HCT116 (cell line): ENCODE measurements around the gene TBC1D1. TPM values are rescaled to one million over a fixed set of nuclear protein-coding genes. Genes with fewer than 3 reads are reported as not detected.

Source experiments
- ATAC-seq: fragments of 200-7000 bp; cut with Tn5 transposase; 2 replicates; pipeline ENCODE4 v1.9.1; 2020; ENCODE audit warnings: mild to moderate bottlenecking, moderate library complexity
- BruUV-seq: library from RNA; stranded (reverse); fragments of 400-500 nt; replicated peaks from 2 replicates; lab custom pipeline; 2021; lab: Mats Ljungman, UMichigan
- CTCF ChIA-PET: fragments of 300-600 bp; sonication (Branson Sonifier 250); formaldehyde crosslinking; loops from one replicate; lab custom pipeline; 2021; ENCODE audit warnings: antibody characterized with exemption; lab: Charles Lee
- POLR2A ChIA-PET: fragments of 300-600, 350-600 bp; sonication (Branson Sonifier 250); formaldehyde crosslinking; loops from one replicate; lab custom pipeline; 2021; ENCODE audit warnings: antibody characterized with exemption; lab: Charles Lee
- RAD21 ChIA-PET, 2 experiments: fragments of 300-600 bp; sonication (Branson Sonifier 250); formaldehyde crosslinking; loops; one replicate each; lab custom pipeline; 2023; ENCODE audit warnings: low total read pairs in 2 of 2; ENCODE audit not compliant: uncharacterized antibody in 2 of 2, unreplicated experiment in 2 of 2, low non-redundant PET in 1 of 2; lab: Charles Lee
- DNase-seq: peaks from one replicate; pipeline ENCODE4 v3.0.0-alpha.2; 2010; ENCODE audit warnings: low read depth, low spot score
- H2AFZ ChIP-seq: fragments of 200-600 bp; shearing (Covaris generic), sonication (generic); 2 replicates; pipeline ENCODE4 v1.6.1; 2017; ENCODE audit warnings: low read depth, mixed run types, mixed read lengths, antibody characterized with exemption, low read length; ENCODE audit not compliant: poor library complexity, severe bottlenecking
- H3K27ac ChIP-seq: 2 replicates; pipeline ENCODE4 v1.5.1; 2012; ENCODE audit warnings: low read depth, low read length
- H3K27me3 ChIP-seq: fragments of 200-600 bp; sonication (generic); 2 replicates; pipeline ENCODE4 v1.6.1; 2016; ENCODE audit warnings: mixed run types, low read length, mixed read lengths; ENCODE audit not compliant: insufficient read depth
- H3K36me3 ChIP-seq, 2 experiments: fragments of 200-500 bp in 1 of 2; fragments of 200-600 bp in 1 of 2; sonication (Bioruptor generic) in 1 of 2; sonication (generic) in 1 of 2; 2 replicates each; pipeline versions ENCODE4 v1.5.1 to v1.6.1; 2014 to 2016; ENCODE audit warnings: low read length in 2 of 2, inconsistent platforms in 1 of 2, mixed read lengths in 1 of 2, mixed run types in 1 of 2; ENCODE audit not compliant: insufficient read depth in 2 of 2, control insufficient read depth in 1 of 2
- H3K4me1 ChIP-seq, 2 experiments: fragments of 200-600 bp in 1 of 2; sonication (generic) in 1 of 2; 2 replicates each; pipeline versions ENCODE4 v1.5.1 to v1.6.1; 2012 to 2017; ENCODE audit warnings: low read length in 2 of 2, inconsistent platforms in 1 of 2, mild to moderate bottlenecking in 1 of 2, mixed read lengths in 1 of 2, mixed run types in 1 of 2, moderate library complexity in 1 of 2; ENCODE audit not compliant: insufficient read depth in 2 of 2, control insufficient read depth in 1 of 2
- H3K4me2 ChIP-seq: fragments of 200-600 bp; sonication (generic); 2 replicates; pipeline ENCODE4 v1.6.1; 2017; ENCODE audit warnings: mixed run types, low read length, mixed read lengths
- H3K4me3 ChIP-seq, 2 experiments: fragments of 200-600 bp in 1 of 2; sonication (generic) in 1 of 2; replicated peaks in 1 of 2; 2 replicates each; pipeline ENCODE4 v1.5.1; 2011 to 2016; ENCODE audit warnings: low read length in 2 of 2, control low read depth in 1 of 2, low read depth in 1 of 2, mild to moderate bottlenecking in 1 of 2, mixed read lengths in 1 of 2, mixed run types in 1 of 2
- H3K79me2 ChIP-seq: fragments of 200-600 bp; sonication (generic); 2 replicates; pipeline ENCODE4 v1.6.1; 2017; ENCODE audit warnings: mild to moderate bottlenecking, mixed run types, low read length, moderate library complexity, mixed read lengths; ENCODE audit not compliant: insufficient read depth
- H3K9ac ChIP-seq: fragments of 200-600 bp; sonication (generic); 2 replicates; pipeline ENCODE4 v1.6.1; 2016; ENCODE audit warnings: low read length, mixed read lengths
- H3K9me2 ChIP-seq: fragments of 200-600 bp; sonication (generic), shearing (Covaris generic); 2 replicates; pipeline ENCODE4 v1.6.1; 2017; ENCODE audit warnings: mixed run types, mild to moderate bottlenecking, moderate library complexity; ENCODE audit not compliant: insufficient read depth
- H3K9me3 ChIP-seq, 2 experiments: fragments of 200-500 bp in 1 of 2; fragments of 200-600 bp in 1 of 2; sonication (Bioruptor generic) in 1 of 2; sonication (generic) in 1 of 2; 2 replicates each; pipeline ENCODE4 v1.6.1; 2014 to 2017; ENCODE audit warnings: low read length in 2 of 2, mixed read lengths in 2 of 2, inconsistent platforms in 1 of 2, low read depth in 1 of 2, mild to moderate bottlenecking in 1 of 2, mixed run types in 1 of 2, moderate library complexity in 1 of 2; ENCODE audit not compliant: control insufficient read depth in 1 of 2, insufficient read depth in 1 of 2
- H4K20me1 ChIP-seq: fragments of 200-600 bp; sonication (generic), shearing (Covaris generic); 2 replicates; pipeline ENCODE4 v1.6.1; 2017; ENCODE audit warnings: mixed run types, mild to moderate bottlenecking, moderate library complexity; ENCODE audit not compliant: insufficient read depth
- CBX3 ChIP-seq: IDR thresholded peaks from 2 replicates; pipeline ENCODE4 v1.6.1; 2012; ENCODE audit warnings: low read depth
- CEBPB ChIP-seq: IDR thresholded peaks from 2 replicates; pipeline ENCODE4 v1.6.1; 2012; ENCODE audit warnings: low read depth
- EGR1 ChIP-seq: IDR thresholded peaks from 2 replicates; pipeline ENCODE4 v1.6.1; 2012; ENCODE audit warnings: low read depth
- ELF1 ChIP-seq: IDR thresholded peaks from 2 replicates; pipeline ENCODE4 v1.6.1; 2012; ENCODE audit warnings: low read depth, borderline replicate concordance
- EZH2 ChIP-seq: fragments of 200-600 bp; sonication (generic); IDR thresholded peaks from 2 replicates; pipeline ENCODE4 v1.6.1; 2017; ENCODE audit warnings: antibody characterized with exemption, mixed run types
- EZH2phosphoT487 ChIP-seq: fragments of 200-600 bp; IDR thresholded peaks from 2 replicates; pipeline ENCODE4 v1.6.1; 2018; ENCODE audit warnings: antibody characterized with exemption, borderline replicate concordance
- FOSL1 ChIP-seq: IDR thresholded peaks from 2 replicates; pipeline ENCODE4 v1.6.1; 2012; ENCODE audit warnings: low read depth
- POLR2A ChIP-seq: IDR thresholded peaks from 2 replicates; pipeline ENCODE4 v1.7.0; 2011; ENCODE audit warnings: borderline replicate concordance; ENCODE audit not compliant: insufficient read depth, insufficient read length; ENCODE audit errors: extremely low read depth
- SIN3A ChIP-seq: IDR thresholded peaks from 2 replicates; pipeline ENCODE4 v1.6.1; 2012; ENCODE audit warnings: low read depth
- TCF7L2 ChIP-seq: IDR thresholded peaks from 2 replicates; pipeline ENCODE4 v1.7.0; 2011; ENCODE audit warnings: borderline replicate concordance, inconsistent platforms; ENCODE audit not compliant: insufficient read depth, insufficient read length; ENCODE audit errors: extremely low read depth
- ZFX ChIP-seq: fragments of 450-650 bp; IDR thresholded peaks from 2 replicates; pipeline ENCODE4 v1.6.1; 2017
- ZNF274 ChIP-seq: fragments of 200-500 bp; sonication (Bioruptor generic); IDR thresholded peaks from 2 replicates; pipeline ENCODE4 v1.6.1; 2014; ENCODE audit warnings: mild to moderate bottlenecking, low read depth, low read length, inconsistent platforms
- intact Hi-C: fragments of 100-400 bp; cut with micrococcal nuclease; formaldehyde crosslinking; loops from 2 replicates; pipeline ENCODE4 v1.10.0; 2022
- total RNA-seq: library from RNA; stranded (reverse); gene quantifications from one replicate; pipeline ENCODE4 v1.2.1, GENCODE V29; 2021; ENCODE audit not compliant: unreplicated experiment
- TF ChIP-seq, protein P1 (sequence below): IDR thresholded peaks from 2 replicates; pipeline ENCODE4 v1.6.1; 2012
- TF ChIP-seq, protein P2 (sequence below): IDR thresholded peaks from 2 replicates; pipeline ENCODE4 v1.6.1; 2011; ENCODE audit warnings: mild to moderate bottlenecking, low read length, moderate library complexity; ENCODE audit not compliant: insufficient replicate concordance; ENCODE audit errors: extremely low read depth
- TF ChIP-seq, protein P3 (sequence below), 3 experiments: fragments of 200-600 bp in 1 of 3; sonication (generic) in 1 of 3; IDR thresholded peaks in 2 of 3; conservative IDR thresholded peaks in 1 of 3; 2 replicates each; pipeline ENCODE4 v1.5.1; 2012 to 2017; ENCODE audit warnings: low read depth in 2 of 3, low read length in 2 of 3, antibody characterized with exemption in 1 of 3, borderline replicate concordance in 1 of 3, control low read depth in 1 of 3, mild to moderate bottlenecking in 1 of 3, mixed read lengths in 1 of 3, mixed run types in 1 of 3, moderate library complexity in 1 of 3; ENCODE audit not compliant: insufficient read depth in 1 of 3
- TF ChIP-seq, protein P4 (sequence below): IDR thresholded peaks from 2 replicates; pipeline ENCODE4 v1.6.1; 2012; ENCODE audit warnings: low read depth

Gene TBC1D1
- total RNA-seq, 1 experiment from 2014 or later: 82.7 TPM

DNA sequence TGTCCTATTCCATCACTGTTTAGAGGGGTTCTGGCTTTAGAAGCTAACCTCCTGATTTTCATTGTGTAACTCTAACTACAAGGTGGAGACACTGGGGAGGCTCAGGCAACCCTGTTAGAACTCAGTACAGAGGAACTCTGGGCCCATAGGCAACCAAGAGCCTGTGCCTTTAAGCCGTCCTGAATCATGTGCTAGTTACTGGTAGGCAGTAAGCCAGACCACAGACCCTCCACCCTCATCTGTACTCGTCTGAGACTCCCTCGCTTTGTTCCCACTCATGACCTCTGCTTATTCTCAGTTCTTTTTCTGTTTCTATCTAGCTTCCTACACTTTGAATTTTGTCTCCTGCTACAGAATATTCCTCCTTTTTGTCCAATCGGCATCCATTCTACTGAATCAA lies 31.4 kb downstream of the TBC1D1 start:
- H3K36me3 ChIP-seq: no peaks in the 10 kb centered on the region
- no peaks in the 10 kb centered on the region for H3K4me1 ChIP-seq
- H3K27ac ChIP-seq: no peak overlapping the region
- no peak overlapping the region for H3K4me2 ChIP-seq
- no peaks in the 10 kb centered on the region for H3K27me3 ChIP-seq
- DNase-seq (no peak), ATAC-seq (no peak)
- RAD21 ChIA-PET: no interaction called here
- H3K79me2 ChIP-seq: no peaks in the 10 kb centered on the region
- BruUV-seq: no TSS peak
- TF ChIP-seq, protein P1, sequence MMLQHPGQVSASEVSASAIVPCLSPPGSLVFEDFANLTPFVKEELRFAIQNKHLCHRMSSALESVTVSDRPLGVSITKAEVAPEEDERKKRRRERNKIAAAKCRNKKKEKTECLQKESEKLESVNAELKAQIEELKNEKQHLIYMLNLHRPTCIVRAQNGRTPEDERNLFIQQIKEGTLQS: no peak
- TF ChIP-seq, protein P2, sequence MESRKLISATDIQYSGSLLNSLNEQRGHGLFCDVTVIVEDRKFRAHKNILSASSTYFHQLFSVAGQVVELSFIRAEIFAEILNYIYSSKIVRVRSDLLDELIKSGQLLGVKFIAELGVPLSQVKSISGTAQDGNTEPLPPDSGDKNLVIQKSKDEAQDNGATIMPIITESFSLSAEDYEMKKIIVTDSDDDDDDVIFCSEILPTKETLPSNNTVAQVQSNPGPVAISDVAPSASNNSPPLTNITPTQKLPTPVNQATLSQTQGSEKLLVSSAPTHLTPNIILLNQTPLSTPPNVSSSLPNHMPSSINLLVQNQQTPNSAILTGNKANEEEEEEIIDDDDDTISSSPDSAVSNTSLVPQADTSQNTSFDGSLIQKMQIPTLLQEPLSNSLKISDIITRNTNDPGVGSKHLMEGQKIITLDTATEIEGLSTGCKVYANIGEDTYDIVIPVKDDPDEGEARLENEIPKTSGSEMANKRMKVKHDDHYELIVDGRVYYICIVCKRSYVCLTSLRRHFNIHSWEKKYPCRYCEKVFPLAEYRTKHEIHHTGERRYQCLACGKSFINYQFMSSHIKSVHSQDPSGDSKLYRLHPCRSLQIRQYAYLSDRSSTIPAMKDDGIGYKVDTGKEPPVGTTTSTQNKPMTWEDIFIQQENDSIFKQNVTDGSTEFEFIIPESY: no peak
- TF ChIP-seq EZH2phosphoT487 (no peak), CBX3 (no peak), EZH2 (no peak), EGR1 (no peak), FOSL1 (no peak), TCF7L2 (no peak), ZFX (no peak), ZNF274 (no peak), SIN3A (no peak), POLR2A (no peak), CEBPB (no peak), ELF1 (no peak)
- TF ChIP-seq, protein P3, sequence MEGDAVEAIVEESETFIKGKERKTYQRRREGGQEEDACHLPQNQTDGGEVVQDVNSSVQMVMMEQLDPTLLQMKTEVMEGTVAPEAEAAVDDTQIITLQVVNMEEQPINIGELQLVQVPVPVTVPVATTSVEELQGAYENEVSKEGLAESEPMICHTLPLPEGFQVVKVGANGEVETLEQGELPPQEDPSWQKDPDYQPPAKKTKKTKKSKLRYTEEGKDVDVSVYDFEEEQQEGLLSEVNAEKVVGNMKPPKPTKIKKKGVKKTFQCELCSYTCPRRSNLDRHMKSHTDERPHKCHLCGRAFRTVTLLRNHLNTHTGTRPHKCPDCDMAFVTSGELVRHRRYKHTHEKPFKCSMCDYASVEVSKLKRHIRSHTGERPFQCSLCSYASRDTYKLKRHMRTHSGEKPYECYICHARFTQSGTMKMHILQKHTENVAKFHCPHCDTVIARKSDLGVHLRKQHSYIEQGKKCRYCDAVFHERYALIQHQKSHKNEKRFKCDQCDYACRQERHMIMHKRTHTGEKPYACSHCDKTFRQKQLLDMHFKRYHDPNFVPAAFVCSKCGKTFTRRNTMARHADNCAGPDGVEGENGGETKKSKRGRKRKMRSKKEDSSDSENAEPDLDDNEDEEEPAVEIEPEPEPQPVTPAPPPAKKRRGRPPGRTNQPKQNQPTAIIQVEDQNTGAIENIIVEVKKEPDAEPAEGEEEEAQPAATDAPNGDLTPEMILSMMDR (IDR thresholded peaks at IDR 0.05 in 2 of 3, conservative IDR thresholded peaks at IDR 0.05 in 1 of 3; ENCODE audit: borderline replicate concordance in 1 of 3, insufficient read depth in 1 of 3, low read depth in 2 of 3, low read length in 2 of 3): no peak
- TF ChIP-seq, protein P4, sequence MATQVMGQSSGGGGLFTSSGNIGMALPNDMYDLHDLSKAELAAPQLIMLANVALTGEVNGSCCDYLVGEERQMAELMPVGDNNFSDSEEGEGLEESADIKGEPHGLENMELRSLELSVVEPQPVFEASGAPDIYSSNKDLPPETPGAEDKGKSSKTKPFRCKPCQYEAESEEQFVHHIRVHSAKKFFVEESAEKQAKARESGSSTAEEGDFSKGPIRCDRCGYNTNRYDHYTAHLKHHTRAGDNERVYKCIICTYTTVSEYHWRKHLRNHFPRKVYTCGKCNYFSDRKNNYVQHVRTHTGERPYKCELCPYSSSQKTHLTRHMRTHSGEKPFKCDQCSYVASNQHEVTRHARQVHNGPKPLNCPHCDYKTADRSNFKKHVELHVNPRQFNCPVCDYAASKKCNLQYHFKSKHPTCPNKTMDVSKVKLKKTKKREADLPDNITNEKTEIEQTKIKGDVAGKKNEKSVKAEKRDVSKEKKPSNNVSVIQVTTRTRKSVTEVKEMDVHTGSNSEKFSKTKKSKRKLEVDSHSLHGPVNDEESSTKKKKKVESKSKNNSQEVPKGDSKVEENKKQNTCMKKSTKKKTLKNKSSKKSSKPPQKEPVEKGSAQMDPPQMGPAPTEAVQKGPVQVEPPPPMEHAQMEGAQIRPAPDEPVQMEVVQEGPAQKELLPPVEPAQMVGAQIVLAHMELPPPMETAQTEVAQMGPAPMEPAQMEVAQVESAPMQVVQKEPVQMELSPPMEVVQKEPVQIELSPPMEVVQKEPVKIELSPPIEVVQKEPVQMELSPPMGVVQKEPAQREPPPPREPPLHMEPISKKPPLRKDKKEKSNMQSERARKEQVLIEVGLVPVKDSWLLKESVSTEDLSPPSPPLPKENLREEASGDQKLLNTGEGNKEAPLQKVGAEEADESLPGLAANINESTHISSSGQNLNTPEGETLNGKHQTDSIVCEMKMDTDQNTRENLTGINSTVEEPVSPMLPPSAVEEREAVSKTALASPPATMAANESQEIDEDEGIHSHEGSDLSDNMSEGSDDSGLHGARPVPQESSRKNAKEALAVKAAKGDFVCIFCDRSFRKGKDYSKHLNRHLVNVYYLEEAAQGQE: no peak
- TF ChIP-seq, all 23 proteins: peak for 0
- no peaks in the 10 kb centered on the region for H3K9me3 ChIP-seq
- CTCF ChIA-PET: no interaction called here
- no peaks in the 10 kb centered on the region for H4K20me1 ChIP-seq
- POLR2A ChIA-PET: no interaction called here
- no peaks in the 10 kb centered on the region for H3K9me2 ChIP-seq
- H3K4me3 ChIP-seq: no peak overlapping the region
- no peak overlapping the region for H3K9ac ChIP-seq
- intact Hi-C loops: no loop called here
- no peak overlapping the region for H2AFZ ChIP-seq
